ENCODE data around the gene PTGFRN. TPM values are rescaled to one million over a fixed set of nuclear protein-coding genes. Genes with fewer than 3 reads are reported as not detected.
A peak's percentile ranks its signal among the peaks of the same experiment; 100 is the strongest.

PTGFRN gene
- total RNA-seq, 2 experiments from 2014 or later: 11.6 to 11.8 TPM

- intact Hi-C loops (cut with DNase I, micrococcal nuclease): loop anchor here (2.0 to 10.0 kb wide), 3 partner anchors 42 to 656 kb away; partner anchors contain the start of gene TTF2 (in 1 of the 2)
- ATAC-seq: no peak
- peaks cover 6% of the 10 kb centered on the region for H3K9me3 Mint-ChIP-seq (ENCODE audit: low read depth)
- H3K4me1 Mint-ChIP-seq: peaks cover 49% of the 10 kb centered on the region
- DNase-seq: no peak
- H3K4me3 Mint-ChIP-seq: no peak overlapping the region
- peaks cover 3% of the 10 kb centered on the region for H3K27me3 Mint-ChIP-seq
- POLR2A ChIA-PET: interaction anchor here (0.7 to 2.0 kb wide), 2 partner anchors 41 to 52 kb away, joined by 5 to 6 read pairs; partner anchors contain the start of gene TTF2
- no peaks in the 10 kb centered on the region for H3K36me3 Mint-ChIP-seq (ENCODE audit: low read depth)
- CTCF ChIA-PET: interaction anchor here (0.5 to 1.2 kb wide), 2 partner anchors 36 to 189 kb away, joined by 3 to 4 read pairs; no protein-coding TSS in a partner anchor
- peak overlapping the region; percentile 37 for H3K27ac Mint-ChIP-seq
Measured at GRCh38 chr1:117008656-117009055, 98.9 kb downstream of the PTGFRN start.

- intact Hi-C loops (cut with DNase I, micrococcal nuclease): loop anchor here (2.0 to 10.0 kb wide), 3 partner anchors 42 to 656 kb away; partner anchors contain the start of gene TTF2 (in 1 of the 2)
- CTCF ChIA-PET: interaction anchor here (0.5 to 1.3 kb wide), 4 partner anchors 19 to 207 kb away, joined by 3 read pairs; no protein-coding TSS in a partner anchor
- DNase-seq: peak; percentile 25
- H3K4me3 Mint-ChIP-seq: no peak overlapping the region
- peaks cover 54% of the 10 kb centered on the region for H3K4me1 Mint-ChIP-seq
- no peaks in the 10 kb centered on the region for H3K36me3 Mint-ChIP-seq (ENCODE audit: low read depth)
- H3K9me3 Mint-ChIP-seq (ENCODE audit: low read depth): peaks cover 6% of the 10 kb centered on the region
- H3K27ac Mint-ChIP-seq: peak overlapping the region; percentile 14
- peaks cover 3% of the 10 kb centered on the region for H3K27me3 Mint-ChIP-seq
- peak; percentile 53 for ATAC-seq
- POLR2A ChIA-PET: interaction anchor here (0.7 to 2.0 kb wide), 2 partner anchors 40 to 51 kb away, joined by 5 to 6 read pairs; partner anchors contain the start of gene TTF2
Measured at GRCh38 chr1:117009132-117009531, 99.4 kb downstream of the PTGFRN start.

- CTCF ChIA-PET: interaction anchor here (0.6 to 1.3 kb wide), 3 partner anchors 15 to 208 kb away, joined by 3 to 4 read pairs (median 3); no protein-coding TSS in a partner anchor
- ATAC-seq (no peak), DNase-seq (no peak)
- POLR2A ChIA-PET: no interaction called here
- Mint-ChIP-seq H3K4me3 (no peak overlapping the region), H3K36me3 (ENCODE audit: low read depth) (no peaks in the 10 kb centered on the region), H3K4me1 (peaks cover 59% of the 10 kb centered on the region), H3K9me3 (ENCODE audit: low read depth) (peaks cover 6% of the 10 kb centered on the region), H3K27ac (no peak overlapping the region), H3K27me3 (peaks cover 3% of the 10 kb centered on the region)
- intact Hi-C loops (cut with DNase I, micrococcal nuclease): no loop called here
Measured at GRCh38 chr1:117010310-117010969, 100.7 kb downstream of the PTGFRN start.

- no peak for DNase-seq
- ATAC-seq: no peak
- H3K36me3 Mint-ChIP-seq (ENCODE audit: low read depth): no peaks in the 10 kb centered on the region
- intact Hi-C loops (cut with DNase I, micrococcal nuclease): no loop called here
- peaks cover 2% of the 10 kb centered on the region for H3K9me3 Mint-ChIP-seq (ENCODE audit: low read depth)
- ChIA-PET CTCF (interaction anchor here (0.6 to 1.0 kb wide), 2 partner anchors 22 to 117 kb away, joined by 3 to 4 read pairs; no protein-coding TSS in a partner anchor), POLR2A (no interaction called here)
- H3K27me3 Mint-ChIP-seq: no peaks in the 10 kb centered on the region
- no peak overlapping the region for H3K27ac Mint-ChIP-seq
- no peak overlapping the region for H3K4me3 Mint-ChIP-seq
- H3K4me1 Mint-ChIP-seq: peaks cover 59% of the 10 kb centered on the region
Measured at GRCh38 chr1:117011334-117011733, 101.6 kb downstream of the PTGFRN start.

- Mint-ChIP-seq H3K9me3 (ENCODE audit: low read depth) (no peaks in the 10 kb centered on the region), H3K36me3 (ENCODE audit: low read depth) (no peaks in the 10 kb centered on the region), H3K4me3 (no peak overlapping the region), H3K4me1 (peaks cover 66% of the 10 kb centered on the region), H3K27me3 (no peaks in the 10 kb centered on the region), H3K27ac (no peak overlapping the region)
- intact Hi-C loops (cut with DNase I, micrococcal nuclease): no loop called here
- ChIA-PET CTCF (interaction anchor here (0.6 to 1.8 kb wide), 4 partner anchors 8 to 1045 kb away, joined by 3 to 12 read pairs (median 3); no protein-coding TSS in a partner anchor), POLR2A (interaction anchor here (0.6 kb wide), 1 partner anchor 28 kb away, joined by 3 read pairs; no protein-coding TSS in a partner anchor)
- peak; percentile 14 for DNase-seq
- peak; percentile 20 for ATAC-seq
Measured at GRCh38 chr1:117013309-117013858, 103.7 kb downstream of the PTGFRN start.

- ATAC-seq: peak; percentile 47
- peak; percentile 22 for DNase-seq
- H3K4me3 Mint-ChIP-seq: no peak overlapping the region
- CTCF ChIA-PET: interaction anchor here (0.7 to 1.8 kb wide), 3 partner anchors 9 to 342 kb away, joined by 3 to 12 read pairs (median 3); no protein-coding TSS in a partner anchor
- H3K27ac Mint-ChIP-seq: peak overlapping the region; percentile 33
- H3K9me3 Mint-ChIP-seq (ENCODE audit: low read depth): no peaks in the 10 kb centered on the region
- no peaks in the 10 kb centered on the region for H3K36me3 Mint-ChIP-seq (ENCODE audit: low read depth)
- peaks cover 58% of the 10 kb centered on the region for H3K4me1 Mint-ChIP-seq
- POLR2A ChIA-PET: no interaction called here
- intact Hi-C loops (cut with DNase I, micrococcal nuclease): no loop called here
- no peaks in the 10 kb centered on the region for H3K27me3 Mint-ChIP-seq
Measured at GRCh38 chr1:117014209-117014608, 104.5 kb downstream of the PTGFRN start.

- intact Hi-C loops (cut with DNase I, micrococcal nuclease): loop anchor here in 1 of 2 experiments (1.0 kb wide), 1 partner anchor 14 kb away; the partner anchor contains the start of gene CD101
- Mint-ChIP-seq H3K4me3 (no peak overlapping the region), H3K4me1 (peaks cover 50% of the 10 kb centered on the region), H3K36me3 (ENCODE audit: low read depth) (no peaks in the 10 kb centered on the region), H3K27ac (peak overlapping the region; percentile 10), H3K27me3 (no peaks in the 10 kb centered on the region), H3K9me3 (ENCODE audit: low read depth) (no peaks in the 10 kb centered on the region)
- DNase-seq (no peak), ATAC-seq (no peak)
- CTCF ChIA-PET: interaction anchor here (0.6 kb wide), 1 partner anchor 343 kb away, joined by 4 read pairs; no protein-coding TSS in a partner anchor
- POLR2A ChIA-PET: no interaction called here
Measured at GRCh38 chr1:117015724-117016123, 106.0 kb downstream of the PTGFRN start.

- ChIA-PET POLR2A (interaction anchor here (0.6 kb wide), 1 partner anchor 33 kb away, joined by 4 read pairs; no protein-coding TSS in a partner anchor), CTCF (interaction anchor here (0.6 kb wide), 1 partner anchor 20 kb away, joined by 3 read pairs; no protein-coding TSS in a partner anchor)
- DNase-seq (peak; percentile 11), ATAC-seq (no peak)
- no peak overlapping the region for H3K27ac Mint-ChIP-seq
- no peak overlapping the region for H3K4me3 Mint-ChIP-seq
- H3K9me3 Mint-ChIP-seq (ENCODE audit: low read depth): no peaks in the 10 kb centered on the region
- no peaks in the 10 kb centered on the region for H3K36me3 Mint-ChIP-seq (ENCODE audit: low read depth)
- peaks cover 50% of the 10 kb centered on the region for H3K4me1 Mint-ChIP-seq
- no peaks in the 10 kb centered on the region for H3K27me3 Mint-ChIP-seq
- intact Hi-C loops (cut with DNase I, micrococcal nuclease): no loop called here
Measured at GRCh38 chr1:117017062-117017461, 107.3 kb downstream of the PTGFRN start.

- Mint-ChIP-seq H3K9me3 (ENCODE audit: low read depth) (no peaks in the 10 kb centered on the region), H3K36me3 (ENCODE audit: low read depth) (no peaks in the 10 kb centered on the region), H3K27me3 (no peaks in the 10 kb centered on the region), H3K4me1 (peaks cover 50% of the 10 kb centered on the region), H3K27ac (no peak overlapping the region), H3K4me3 (no peak overlapping the region)
- ChIA-PET POLR2A (interaction anchor here (0.6 kb wide), 1 partner anchor 34 kb away, joined by 4 read pairs; no protein-coding TSS in a partner anchor), CTCF (no interaction called here)
- DNase-seq (no peak), ATAC-seq (no peak)
- intact Hi-C loops (cut with DNase I, micrococcal nuclease): no loop called here
Measured at GRCh38 chr1:117017648-117018047, 107.9 kb downstream of the PTGFRN start.

- intact Hi-C loops (cut with DNase I, micrococcal nuclease): no loop called here
- no peak for ATAC-seq
- Mint-ChIP-seq H3K27me3 (no peaks in the 10 kb centered on the region), H3K27ac (no peak overlapping the region), H3K36me3 (ENCODE audit: low read depth) (no peaks in the 10 kb centered on the region), H3K4me3 (no peak overlapping the region), H3K4me1 (peaks cover 24% of the 10 kb centered on the region), H3K9me3 (ENCODE audit: low read depth) (no peaks in the 10 kb centered on the region)
- no peak for DNase-seq
- ChIA-PET POLR2A (no interaction called here), CTCF (no interaction called here)
Measured at GRCh38 chr1:117020526-117021156, 110.9 kb downstream of the PTGFRN start.

GRCh38 chr1:117022114-117022513, 112.4 kb downstream of the PTGFRN start:
- Mint-ChIP-seq H3K36me3 (ENCODE audit: low read depth) (no peaks in the 10 kb centered on the region), H3K27ac (no peak overlapping the region), H3K4me1 (peaks cover 13% of the 10 kb centered on the region), H3K9me3 (ENCODE audit: low read depth) (no peaks in the 10 kb centered on the region), H3K4me3 (no peak overlapping the region), H3K27me3 (no peaks in the 10 kb centered on the region)
- ChIA-PET POLR2A (interaction anchor here (0.7 kb wide), 1 partner anchor 110 kb away, joined by 3 read pairs; no protein-coding TSS in a partner anchor), CTCF (no interaction called here)
- intact Hi-C loops (cut with DNase I, micrococcal nuclease): no loop called here
- ATAC-seq (no peak), DNase-seq (no peak)
